GM12878 (cell line): ENCODE results near the gene MMEL1. TPM values are rescaled to one million over a fixed set of nuclear protein-coding genes. Genes with fewer than 3 reads are reported as not detected.
"Not testable (repeated sequence)": the region's sequence is repeated elsewhere in the genome, so short reads cannot be mapped to it uniquely, and the experiment has no call there.

Experiments
- ATAC-seq: fragments of 200-7000 bp; cut with Tn5 transposase; 3 replicates; pipeline ENCODE4 v1.9.1; 2020; ENCODE audit warnings: mild to moderate bottlenecking, moderate library complexity
- BruUV-seq: library from RNA; stranded (reverse); fragments of 400-500 nt; replicated peaks from 2 replicates; lab custom pipeline; 2021; lab: Mats Ljungman, UMichigan
- CTCF ChIA-PET: fragments of 300-600 bp; sonication (Branson Sonifier 250); formaldehyde crosslinking; extraction: SDS; loops from one replicate; lab custom pipeline; 2021; ENCODE audit warnings: inconsistent platforms; lab: Yijun Ruan, JAX
- POLR2A ChIA-PET: fragments of 350-600 bp; formaldehyde crosslinking; extraction: SDS; loops from one replicate; lab custom pipeline; 2021; ENCODE audit warnings: inconsistent platforms; lab: Charles Lee
- RAD21 ChIA-PET: fragments of 300-600 bp; sonication (Branson Sonifier 250); formaldehyde crosslinking; loops from one replicate; lab custom pipeline; 2023; ENCODE audit warnings: antibody characterized with exemption; ENCODE audit not compliant: unreplicated experiment; lab: Charles Lee
- SMC1A ChIA-PET: fragments of 300-600 bp; sonication (Branson Sonifier 250); formaldehyde crosslinking; loops from one replicate; lab custom pipeline; 2023; ENCODE audit not compliant: unreplicated experiment, uncharacterized antibody; lab: Charles Lee
- DNase-seq: peaks from one replicate; pipeline ENCODE4 v3.0.0-alpha.2; 2011; ENCODE audit warnings: low read depth, low spot score
- FAIRE-seq: peaks from 3 replicates; lab custom pipeline; 2011; peaks lifted over from hg19 to GRCh38; lab: Jason Lieb, UNC
- H2AFZ ChIP-seq: 2 replicates; pipeline ENCODE4 v1.6.0; 2011; ENCODE audit warnings: low read depth, low read length, control low read depth; ENCODE audit not compliant: control insufficient read depth
- H3K27ac ChIP-seq: 2 replicates; pipeline ENCODE4 v1.5.1; 2011; ENCODE audit warnings: control low read depth; ENCODE audit not compliant: control insufficient read depth, insufficient read depth
- H3K27me3 ChIP-seq, 2 experiments: replicated peaks in 1 of 2; 2 replicates each; pipeline versions ENCODE4 v1.6.0 to v1.6.1; 2011; ENCODE audit warnings: low read length in 1 of 2; ENCODE audit not compliant: control insufficient read depth in 2 of 2, insufficient read depth in 2 of 2
- H3K36me3 ChIP-seq, 2 experiments: 2 replicates each; pipeline ENCODE4 v1.5.1; 2011; ENCODE audit warnings: low read length in 1 of 2; ENCODE audit not compliant: control insufficient read depth in 2 of 2, insufficient read depth in 2 of 2
- H3K4me1 ChIP-seq: 2 replicates; pipeline ENCODE4 v1.6.1; 2011; ENCODE audit warnings: mild to moderate bottlenecking, low read length, moderate library complexity, mixed read lengths; ENCODE audit not compliant: control insufficient read depth, insufficient read depth
- H3K4me2 ChIP-seq: 2 replicates; pipeline ENCODE4 v1.6.0; 2011; ENCODE audit warnings: control low read depth; ENCODE audit not compliant: control insufficient read depth, insufficient read depth
- H3K4me3 ChIP-seq: fragments of 200-600 bp; sonication (generic); 2 replicates; pipeline ENCODE4 v1.5.1; 2016
- H3K79me2 ChIP-seq: 2 replicates; pipeline ENCODE4 v1.6.0; 2011; ENCODE audit warnings: low read length; ENCODE audit not compliant: control insufficient read depth, insufficient read depth
- H3K9ac ChIP-seq: 2 replicates; pipeline ENCODE4 v1.8.0; 2011; ENCODE audit warnings: low read length, control low read depth, mixed read lengths; ENCODE audit not compliant: control insufficient read depth, insufficient read depth
- H3K9me3 ChIP-seq: replicated peaks from 3 replicates; pipeline ENCODE4 v1.5.1; 2011; ENCODE audit warnings: mild to moderate bottlenecking, low read length; ENCODE audit not compliant: control insufficient read depth, insufficient read depth
- H4K20me1 ChIP-seq: 2 replicates; pipeline ENCODE4 v1.6.0; 2011; ENCODE audit not compliant: control insufficient read depth, insufficient read depth
- ATF7 ChIP-seq: fragments of 450-650 bp; IDR thresholded peaks from 2 replicates; pipeline ENCODE4 v1.6.1; 2016; ENCODE audit warnings: low read depth, mild to moderate bottlenecking
- BHLHE40 ChIP-seq, 2 experiments: fragments of 450-650 bp in 1 of 2; IDR thresholded peaks; 2 replicates each; pipeline ENCODE4 v1.6.1; 2011 to 2017; ENCODE audit warnings: low read depth in 2 of 2, borderline replicate concordance in 1 of 2, improper control_type of control experiment in 1 of 2, low read length in 1 of 2, mild to moderate bottlenecking in 1 of 2
- CBX5 ChIP-seq: sonication (generic); IDR thresholded peaks from 2 replicates; pipeline ENCODE4 v1.6.1; 2016; ENCODE audit warnings: low read depth, moderate library complexity, mild to moderate bottlenecking, inconsistent platforms
- CREB1 ChIP-seq: IDR thresholded peaks from 2 replicates; pipeline ENCODE4 v1.6.1; 2012; ENCODE audit warnings: low read depth, mild to moderate bottlenecking, inconsistent platforms
- CREM ChIP-seq: IDR thresholded peaks from 2 replicates; pipeline ENCODE4 v1.6.1; 2014; ENCODE audit warnings: antibody characterized with exemption, low read depth
- IKZF2 ChIP-seq, 2 experiments: fragments of 450-650 bp; IDR thresholded peaks; 2 replicates each; pipeline ENCODE4 v1.6.1; 2017; ENCODE audit warnings: mild to moderate bottlenecking in 2 of 2, moderate library complexity in 2 of 2
- POLR2A ChIP-seq: IDR thresholded peaks from 2 replicates; pipeline ENCODE4 v1.6.1; 2011; ENCODE audit warnings: low read depth, mild to moderate bottlenecking, low read length
- POLR2AphosphoS5 ChIP-seq: IDR thresholded peaks from 2 replicates; pipeline ENCODE4 v1.6.1; 2011; ENCODE audit warnings: mild to moderate bottlenecking, low read length, inconsistent platforms
- POU2F2 ChIP-seq: IDR thresholded peaks from 3 replicates; pipeline ENCODE4 v1.6.1; 2011; ENCODE audit warnings: low read depth, mild to moderate bottlenecking, low read length, borderline replicate concordance
- RAD51 ChIP-seq: fragments of 450-650 bp; IDR thresholded peaks from 2 replicates; pipeline ENCODE4 v1.6.1; 2016; ENCODE audit warnings: moderate library complexity, mild to moderate bottlenecking, inconsistent platforms
- RELA ChIP-seq: fragments of 450-650 bp; IDR thresholded peaks from 2 replicates; pipeline ENCODE4 v1.8.0; 2014; ENCODE audit warnings: borderline replicate concordance; ENCODE audit not compliant: partially characterized antibody
- WRNIP1 ChIP-seq: IDR thresholded peaks from 2 replicates; pipeline ENCODE4 v1.6.1; 2011; ENCODE audit warnings: low read depth, low read length, improper control_type of control experiment, borderline replicate concordance
- YY1 ChIP-seq: IDR thresholded peaks from 2 replicates; pipeline ENCODE4 v1.6.1; 2011; ENCODE audit warnings: low read depth, mild to moderate bottlenecking, low read length
- WGBS: methylation state at CpG from one replicate; pipeline ENCODE4 v1.1.6; 2016; ENCODE audit warnings: low lambda C conversion rate; ENCODE audit not compliant: insufficient replicate concordance, insufficient coverage; ENCODE audit errors: missing lambda C conversion rate; 5-methylcytosine and 5-hydroxymethylcytosine counted together
- in situ Hi-C: fragments of 300-500 bp; cut with MboI; formaldehyde crosslinking; loops from 9 replicates; pipeline ENCODE4 v1.14.3; 2018; ENCODE audit warnings: mixed read lengths
- intact Hi-C: fragments of 100-400 bp; cut with micrococcal nuclease; formaldehyde crosslinking; loops from one replicate; pipeline ENCODE4 v1.14.2; 2022; ENCODE audit not compliant: unreplicated experiment
- polyA plus RNA-seq, 11 experiments: library from polyadenylated mRNA; depleted of rRNA in 4 of 11; unstranded in 6 of 11; stranded (reverse) in 5 of 11; fragments of >200 nt; fragmentation: Nextera tagmentation in 4 of 11; fragmentation: Illumina TruSeq in 1 of 11; extraction: Ambion mirVana in 4 of 11; extraction: Trizol in 1 of 11; gene quantifications; 1 replicate in 1 of 11; 2 replicates in 10 of 11; pipeline versions ENCODE4 v1.2.1 to v1.2.3, GENCODE V29; 2011 to 2016; ENCODE audit warnings: inconsistent platforms in 2 of 11, missing spikeins in 2 of 11, low read depth in 1 of 11
- total RNA-seq, 4 experiments: library from RNA; depleted of rRNA in 3 of 4; stranded (reverse); fragments of >200 nt in 3 of 4; fragmentation: Illumina TruSeq in 1 of 4; extraction: Trizol in 1 of 4; gene quantifications; 2 replicates each; pipeline versions ENCODE4 v1.2.1 to v1.2.3, GENCODE V29; 2013 to 2021
- TF ChIP-seq, protein P1 (sequence below): IDR thresholded peaks from 2 replicates; pipeline ENCODE4 v1.6.1; 2011; ENCODE audit warnings: borderline replicate concordance, low read depth, mild to moderate bottlenecking, moderate library complexity, mixed read lengths, low read length; ENCODE audit not compliant: insufficient read depth; ENCODE audit errors: extremely low read length
- TF ChIP-seq, protein P2 (sequence below): fragments of 450-650 bp; IDR thresholded peaks from 2 replicates; pipeline ENCODE4 v1.6.1; 2016; ENCODE audit warnings: mild to moderate bottlenecking
- TF ChIP-seq, protein P3 (sequence below): fragments of 450-650 bp; IDR thresholded peaks from 2 replicates; pipeline ENCODE4 v1.6.1; 2017; ENCODE audit warnings: mild to moderate bottlenecking, moderate library complexity

Gene MMEL1
- total and polyA plus RNA-seq, 10 of the 15 experiments (the other 5 are each of a cell fraction or from before 2014, with no cell fraction given), result 0.11 TPM; not detected in 9

DNA sequence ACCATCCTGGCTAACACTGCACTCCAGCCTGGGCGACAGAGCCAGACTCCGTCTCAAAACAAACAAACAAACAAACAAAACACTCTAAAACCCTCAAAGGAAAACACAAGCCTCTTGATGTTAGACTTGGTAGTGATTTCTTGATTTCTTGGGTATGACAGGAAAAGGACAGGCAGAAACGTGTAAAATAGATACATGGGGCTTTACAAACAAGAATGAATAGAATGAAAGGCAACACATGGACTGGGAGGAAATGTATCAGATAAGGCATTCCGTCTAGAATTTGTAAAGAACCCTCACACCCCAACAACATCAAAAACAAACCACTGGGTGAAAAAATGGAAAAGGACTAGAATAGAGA, 54.1 kb downstream of the MMEL1 start (continued):
- TF ChIP-seq, protein P1, sequence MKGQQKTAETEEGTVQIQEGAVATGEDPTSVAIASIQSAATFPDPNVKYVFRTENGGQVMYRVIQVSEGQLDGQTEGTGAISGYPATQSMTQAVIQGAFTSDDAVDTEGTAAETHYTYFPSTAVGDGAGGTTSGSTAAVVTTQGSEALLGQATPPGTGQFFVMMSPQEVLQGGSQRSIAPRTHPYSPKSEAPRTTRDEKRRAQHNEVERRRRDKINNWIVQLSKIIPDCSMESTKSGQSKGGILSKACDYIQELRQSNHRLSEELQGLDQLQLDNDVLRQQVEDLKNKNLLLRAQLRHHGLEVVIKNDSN, result no peak
- TF ChIP-seq WRNIP1 (no peak), RAD51 (no peak), IKZF2 (IDR thresholded peaks at IDR 0.05) (peak in 1 of 2 experiments; percentile 18; a peak in 1 of 4 replicates), CBX5 (no peak)
- TF ChIP-seq, all 136 proteins: peak for 4

DNA sequence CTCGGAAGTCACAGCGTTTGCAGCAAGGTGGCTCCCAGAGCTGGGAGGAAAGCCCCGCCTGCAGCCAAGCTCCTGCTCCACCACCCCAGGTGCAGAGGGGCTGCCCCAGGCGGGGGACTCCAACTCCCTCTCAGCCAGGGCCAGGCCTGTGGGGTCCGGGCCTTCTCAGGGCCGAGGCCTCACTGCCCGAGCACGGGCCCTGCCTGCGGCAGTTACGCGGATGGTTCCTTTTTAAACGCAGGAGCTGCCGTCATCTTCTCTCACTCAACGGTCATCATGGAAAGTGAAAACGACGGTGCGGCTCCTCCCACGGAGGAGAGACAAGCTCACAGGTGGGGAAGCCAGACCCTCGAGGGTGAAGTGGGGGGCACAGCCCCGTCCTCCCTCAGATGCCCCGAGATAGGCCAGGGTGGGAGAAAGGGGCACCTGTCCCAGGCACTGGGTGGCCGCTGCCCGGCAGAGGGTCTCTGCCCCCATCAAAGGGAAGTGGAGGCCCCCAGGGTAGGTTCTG, 55.2 kb downstream of the MMEL1 start:
- CTCF ChIA-PET, result interaction anchor here (0.7 to 3.1 kb wide), 7 partner anchors 8 to 163 kb away, joined by 3 to 18 read pairs (median 8); partner anchors contain the start of gene TNFRSF14
- Histone ChIP-seq H3K9ac (peak overlapping the region; percentile 93), H3K27ac (peak overlapping the region; percentile 99), H3K4me1 (peaks cover 50% of the 10 kb centered on the region), H3K4me2 (peak overlapping the region; percentile 89), H3K4me3 (peak overlapping the region; percentile 68)
- 1% methylated on average over 16 of the region's 23 CpGs for WGBS
- intact Hi-C loops, result loop anchor here (1.0 kb wide), 1 partner anchor 21 kb away; the partner anchor contains the start of gene TNFRSF14
- in situ Hi-C loops, DNase-seq, H3K79me2 ChIP-seq, H4K20me1 ChIP-seq, H3K9me3 ChIP-seq, H3K36me3 ChIP-seq, H3K27me3 ChIP-seq, H2AFZ ChIP-seq: not testable (repeated sequence)
- RAD21 ChIA-PET, result interaction anchor here (1.4 to 5.2 kb wide), 6 partner anchors 9 to 165 kb away, joined by 3 to 39 read pairs (median 18); partner anchors contain the start of genes PEX10, PRXL2B and TNFRSF14
- FAIRE-seq (peak; percentile 47), ATAC-seq (peak; percentile 75)
- POLR2A ChIA-PET, result interaction anchor here (0.7 to 5.1 kb wide), 8 partner anchors 9 to 1075 kb away, joined by 3 to 62 read pairs (median 11); partner anchors contain the start of genes PANK4, PRXL2B and TNFRSF14
- TSS peak; percentile 87 for BruUV-seq
- SMC1A ChIA-PET, result interaction anchor here (1.0 to 3.1 kb wide), 4 partner anchors 8 to 42 kb away, joined by 3 to 28 read pairs (median 16); partner anchors contain the start of genes PRXL2B and TNFRSF14
- peak; percentile 72 for TF ChIP-seq CREB1
- peak; percentile 72 for TF ChIP-seq RELA
- peak; percentile 41; the same call in 1 of the 2 replicates for TF ChIP-seq POLR2A
- TF ChIP-seq, protein P2, sequence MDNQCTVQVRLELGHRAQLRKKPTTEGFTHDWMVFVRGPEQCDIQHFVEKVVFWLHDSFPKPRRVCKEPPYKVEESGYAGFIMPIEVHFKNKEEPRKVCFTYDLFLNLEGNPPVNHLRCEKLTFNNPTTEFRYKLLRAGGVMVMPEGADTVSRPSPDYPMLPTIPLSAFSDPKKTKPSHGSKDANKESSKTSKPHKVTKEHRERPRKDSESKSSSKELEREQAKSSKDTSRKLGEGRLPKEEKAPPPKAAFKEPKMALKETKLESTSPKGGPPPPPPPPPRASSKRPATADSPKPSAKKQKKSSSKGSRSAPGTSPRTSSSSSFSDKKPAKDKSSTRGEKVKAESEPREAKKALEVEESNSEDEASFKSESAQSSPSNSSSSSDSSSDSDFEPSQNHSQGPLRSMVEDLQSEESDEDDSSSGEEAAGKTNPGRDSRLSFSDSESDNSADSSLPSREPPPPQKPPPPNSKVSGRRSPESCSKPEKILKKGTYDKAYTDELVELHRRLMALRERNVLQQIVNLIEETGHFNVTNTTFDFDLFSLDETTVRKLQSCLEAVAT, result peak; percentile 5; the same call in 1 of the 2 replicates
- TF ChIP-seq, protein P3, sequence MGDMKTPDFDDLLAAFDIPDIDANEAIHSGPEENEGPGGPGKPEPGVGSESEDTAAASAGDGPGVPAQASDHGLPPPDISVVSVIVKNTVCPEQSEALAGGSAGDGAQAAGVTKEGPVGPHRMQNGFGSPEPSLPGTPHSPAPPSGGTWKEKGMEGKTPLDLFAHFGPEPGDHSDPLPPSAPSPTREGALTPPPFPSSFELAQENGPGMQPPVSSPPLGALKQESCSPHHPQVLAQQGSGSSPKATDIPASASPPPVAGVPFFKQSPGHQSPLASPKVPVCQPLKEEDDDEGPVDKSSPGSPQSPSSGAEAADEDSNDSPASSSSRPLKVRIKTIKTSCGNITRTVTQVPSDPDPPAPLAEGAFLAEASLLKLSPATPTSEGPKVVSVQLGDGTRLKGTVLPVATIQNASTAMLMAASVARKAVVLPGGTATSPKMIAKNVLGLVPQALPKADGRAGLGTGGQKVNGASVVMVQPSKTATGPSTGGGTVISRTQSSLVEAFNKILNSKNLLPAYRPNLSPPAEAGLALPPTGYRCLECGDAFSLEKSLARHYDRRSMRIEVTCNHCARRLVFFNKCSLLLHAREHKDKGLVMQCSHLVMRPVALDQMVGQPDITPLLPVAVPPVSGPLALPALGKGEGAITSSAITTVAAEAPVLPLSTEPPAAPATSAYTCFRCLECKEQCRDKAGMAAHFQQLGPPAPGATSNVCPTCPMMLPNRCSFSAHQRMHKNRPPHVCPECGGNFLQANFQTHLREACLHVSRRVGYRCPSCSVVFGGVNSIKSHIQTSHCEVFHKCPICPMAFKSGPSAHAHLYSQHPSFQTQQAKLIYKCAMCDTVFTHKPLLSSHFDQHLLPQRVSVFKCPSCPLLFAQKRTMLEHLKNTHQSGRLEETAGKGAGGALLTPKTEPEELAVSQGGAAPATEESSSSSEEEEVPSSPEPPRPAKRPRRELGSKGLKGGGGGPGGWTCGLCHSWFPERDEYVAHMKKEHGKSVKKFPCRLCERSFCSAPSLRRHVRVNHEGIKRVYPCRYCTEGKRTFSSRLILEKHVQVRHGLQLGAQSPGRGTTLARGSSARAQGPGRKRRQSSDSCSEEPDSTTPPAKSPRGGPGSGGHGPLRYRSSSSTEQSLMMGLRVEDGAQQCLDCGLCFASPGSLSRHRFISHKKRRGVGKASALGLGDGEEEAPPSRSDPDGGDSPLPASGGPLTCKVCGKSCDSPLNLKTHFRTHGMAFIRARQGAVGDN, result 0 out of 2 replicates have a peak, but pooled peaks have one; percentile 21
- TF ChIP-seq CREM, result peak; percentile 77
- TF ChIP-seq ATF7, result 0 out of 2 replicates have a peak, but pooled peaks have one; percentile 12
- 0 out of 2 replicates have a peak, but pooled peaks have one; percentile 40 for TF ChIP-seq YY1
- 0 out of 3 replicates have a peak, but pooled peaks have one; percentile 9 for TF ChIP-seq POU2F2
- peak; percentile 28; the same call in 1 of the 2 replicates for TF ChIP-seq POLR2AphosphoS5
- TF ChIP-seq BHLHE40 (IDR thresholded peaks at IDR 0.05; ENCODE audit: borderline replicate concordance in 1 of 2, low read depth in 2 of 2, low read length in 1 of 2), result peak; percentile 36 to 63; a peak in 2 of 4 replicates
